ENCODE results near the gene VPS37B. TPM values are rescaled to one million over a fixed set of nuclear protein-coding genes. Genes with fewer than 3 reads are reported as not detected.

VPS37B gene
- total RNA-seq, 4 donors from 2014 or later: 46.6 to 126 (median 104) TPM

DNA sequence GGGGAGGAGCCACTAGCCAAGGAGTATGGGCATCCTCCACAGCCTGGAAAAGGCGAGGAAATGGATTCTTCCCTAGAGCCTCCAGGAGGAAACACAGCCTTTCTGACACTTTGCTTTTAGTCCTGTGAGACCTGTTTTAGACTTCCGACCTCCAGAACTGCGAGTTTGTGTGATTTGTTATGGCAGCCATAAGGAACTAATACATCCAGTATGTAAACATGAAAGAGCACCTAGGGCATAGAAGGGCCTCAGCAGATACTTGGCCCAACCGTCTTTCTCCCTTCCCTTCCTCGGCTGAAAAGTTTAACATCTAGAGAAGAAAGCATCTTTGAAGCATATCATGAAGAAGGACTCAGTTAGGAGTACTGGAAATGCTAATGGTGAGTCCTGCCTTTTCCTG is 57.1 kb downstream of the VPS37B start:
- TF ChIP-seq POLR2AphosphoS5 (IDR thresholded peaks at IDR 0.05) (no peak), POLR2A (IDR thresholded peaks at IDR 0.05) (no peak), CTCF (IDR thresholded peaks at IDR 0.05) (no peak), EP300 (IDR thresholded peaks at IDR 0.05; ENCODE audit: low read depth) (no peak)
- intact Hi-C loops (cut with DNase I; ENCODE audit: low total_unique reads): no loop called here
- Histone ChIP-seq H3K4me1 (peaks cover 0 to 52% (median 43%) of the 10 kb centered on the region in 4 donors), H3K27me3 (no peaks in the 10 kb centered on the region), H3K9me3 (no peaks in the 10 kb centered on the region), H3K36me3 (no peaks in the 10 kb centered on the region), H3K27ac (peak overlapping the region; percentile 88 to 94 (median 93)), H3K4me3 (no peak overlapping the region)
- no peak for DNase-seq
- in situ Hi-C loops (cut with MboI; ENCODE audit: low pct_ligation_motif_present in 1 of 4, low pct_unique_long_range_greater_than_20kb in 1 of 4, low sequenced_read_pairs in 3 of 4): no loop called here
- 57 to 90% methylated on average over 2 to 5 of the region's 5 CpGs for WGBS, 2 donors (ENCODE audit: low coverage in 1 of 2)

DNA sequence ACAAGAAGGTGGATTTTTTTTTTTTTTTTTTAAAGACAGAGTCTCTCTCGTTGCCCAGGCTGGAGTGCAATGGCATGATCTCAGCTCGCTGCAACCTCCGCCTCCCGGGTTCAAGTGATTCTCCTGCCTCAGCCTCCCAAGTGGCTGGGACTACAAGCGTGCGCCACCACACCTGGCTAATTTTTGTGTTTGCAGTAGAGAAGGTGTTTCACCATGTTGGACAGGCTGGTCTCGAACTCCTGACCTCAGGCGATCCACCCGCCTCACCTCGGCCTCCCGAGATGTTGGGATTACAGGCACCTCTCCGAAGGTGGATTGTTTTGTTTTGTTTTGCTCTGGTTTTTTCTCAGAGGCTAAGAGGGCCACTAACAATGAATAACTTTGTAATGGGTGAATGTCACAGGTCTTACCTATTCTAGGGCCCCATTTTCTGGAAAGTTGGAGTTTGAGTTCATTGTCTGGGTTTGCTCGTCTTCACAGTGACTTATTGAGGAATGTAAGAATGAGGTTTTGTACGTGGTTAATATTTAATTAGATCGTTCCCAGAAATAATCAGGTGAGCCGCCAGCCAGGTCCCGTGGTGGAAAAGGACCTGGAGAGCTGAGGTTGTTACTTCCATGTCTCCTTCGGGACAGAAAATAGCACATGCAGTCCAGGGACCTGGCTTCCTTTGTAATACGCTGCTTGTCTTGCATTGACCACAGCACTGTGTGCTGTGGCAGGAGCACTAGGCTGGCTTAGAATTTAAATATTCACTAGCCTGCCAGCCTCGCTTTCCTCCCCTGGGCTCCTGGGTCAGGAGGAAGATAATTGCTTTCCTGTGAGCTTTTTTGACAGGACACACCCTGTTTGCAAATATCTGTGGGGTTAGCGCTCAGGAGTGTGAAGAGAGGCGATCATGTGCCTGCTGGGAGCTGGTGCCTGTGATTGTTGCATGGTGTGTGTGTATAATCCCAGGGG is 58.3 kb downstream of the VPS37B start:
- Histone ChIP-seq H3K9me3 (no peaks in the 10 kb centered on the region), H3K27ac (peak overlapping the region; percentile 88 to 94 (median 93)), H3K36me3 (no peaks in the 10 kb centered on the region), H3K4me3 (peak overlapping the region in 1 of 4 donors; percentile 4), H3K27me3 (no peaks in the 10 kb centered on the region), H3K4me1 (peaks cover 0 to 52% (median 43%) of the 10 kb centered on the region in 4 donors)
- WGBS, 2 donors (ENCODE audit: low coverage in 1 of 2): 62 to 81% methylated on average over 12 to 22 of the region's 22 CpGs
- no peak for TF ChIP-seq CTCF (IDR thresholded peaks at IDR 0.05)
- peak; percentile 36 for TF ChIP-seq POLR2A (IDR thresholded peaks at IDR 0.05)
- no peak for TF ChIP-seq EP300 (IDR thresholded peaks at IDR 0.05; ENCODE audit: low read depth)
- no peak for TF ChIP-seq POLR2AphosphoS5 (IDR thresholded peaks at IDR 0.05)
- intact Hi-C loops (cut with DNase I; ENCODE audit: low total_unique reads) (no loop called here), in situ Hi-C loops (cut with MboI; ENCODE audit: low pct_ligation_motif_present in 1 of 4, low pct_unique_long_range_greater_than_20kb in 1 of 4, low sequenced_read_pairs in 3 of 4) (no loop called here)
- peak; percentile 35 for DNase-seq

DNA sequence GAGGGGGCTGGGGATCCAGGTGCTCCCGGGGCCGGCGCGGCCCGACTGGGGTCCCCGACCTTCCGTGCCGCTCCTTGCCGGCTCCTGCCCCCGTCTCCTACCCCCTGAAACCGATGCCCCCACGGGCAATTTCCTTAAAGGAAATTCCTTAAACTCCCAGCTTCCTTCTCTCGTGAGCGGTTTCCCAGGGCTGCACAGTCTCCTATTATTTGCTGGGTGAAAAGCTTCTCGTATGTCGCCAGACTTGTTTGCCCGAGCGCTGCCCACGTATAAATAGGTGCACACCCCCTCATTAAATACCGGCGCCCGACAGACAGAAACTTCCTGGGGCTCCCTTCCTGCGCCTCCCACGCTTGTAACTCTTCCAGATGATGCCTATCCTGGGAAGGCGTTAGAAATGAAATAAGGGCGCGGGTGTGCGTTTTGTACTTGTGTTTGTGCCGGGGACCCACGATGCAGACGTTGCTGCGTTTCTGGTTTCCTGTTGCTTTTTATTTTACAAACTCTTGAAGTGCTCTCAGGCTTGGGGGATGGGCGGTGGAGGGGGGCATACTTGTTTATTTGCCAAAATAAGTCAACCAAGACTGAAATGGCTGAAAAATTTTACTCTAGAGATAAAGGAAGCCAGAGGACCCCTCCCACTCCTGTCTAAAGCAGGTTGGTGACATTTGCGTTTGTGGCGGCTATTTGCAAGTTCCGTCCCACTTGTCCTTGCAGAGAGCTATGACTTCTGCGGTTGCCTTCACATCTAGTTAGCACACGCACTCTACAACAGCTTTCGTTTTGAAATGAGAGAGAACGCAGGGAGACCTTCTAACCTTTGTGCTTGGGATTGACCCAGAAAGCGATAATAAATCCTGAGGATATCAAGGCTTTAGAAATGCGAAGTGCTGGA is 59.6 kb downstream of the VPS37B start:
- Histone ChIP-seq H3K9me3 (no peaks in the 10 kb centered on the region), H3K36me3 (no peaks in the 10 kb centered on the region), H3K27ac (peak overlapping the region; percentile 88 to 94 (median 93)), H3K4me3 (peak overlapping the region; percentile 40 to 90 (median 84)), H3K27me3 (no peaks in the 10 kb centered on the region), H3K4me1 (peaks cover 0 to 52% (median 43%) of the 10 kb centered on the region in 4 donors)
- TF ChIP-seq EP300 (IDR thresholded peaks at IDR 0.05; ENCODE audit: low read depth) (no peak), POLR2A (IDR thresholded peaks at IDR 0.05) (peak; percentile 55), POLR2AphosphoS5 (IDR thresholded peaks at IDR 0.05) (peak; percentile 41 to 78 (median 66))
- in situ Hi-C loops (cut with MboI; ENCODE audit: low pct_ligation_motif_present in 1 of 4, low pct_unique_long_range_greater_than_20kb in 1 of 4, low sequenced_read_pairs in 3 of 4): no loop called here
- peak; percentile 72 for DNase-seq
- WGBS, 2 donors (ENCODE audit: low coverage in 1 of 2): 0 to 37% methylated on average over 2 to 41 of the region's 42 CpGs
- intact Hi-C loops (cut with DNase I; ENCODE audit: low total_unique reads): no loop called here

- Histone ChIP-seq H3K27ac (peak overlapping the region; percentile 88 to 94 (median 93)), H3K27me3 (no peaks in the 10 kb centered on the region), H3K4me1 (peaks cover 0 to 52% (median 43%) of the 10 kb centered on the region in 4 donors), H3K4me3 (peak overlapping the region; percentile 40 to 90 (median 84)), H3K36me3 (no peaks in the 10 kb centered on the region), H3K9me3 (no peaks in the 10 kb centered on the region)
- no CpG with 5 or more reads among the region's 43 CpGs for WGBS, 2 donors (ENCODE audit: low coverage in 1 of 2)
- TF ChIP-seq CTCF (IDR thresholded peaks at IDR 0.05): no peak
- intact Hi-C loops (cut with DNase I; ENCODE audit: low total_unique reads): loop anchor here (1.0 kb wide), 1 partner anchor 23 kb away; no protein-coding TSS in a partner anchor
- in situ Hi-C loops (cut with MboI; ENCODE audit: low pct_ligation_motif_present in 1 of 4, low pct_unique_long_range_greater_than_20kb in 1 of 4, low sequenced_read_pairs in 3 of 4): no loop called here
- peak; percentile 50 for DNase-seq
These were observed 60.2 kb downstream of the VPS37B start for GRCh38 chr12:122835750-122836026.

Measured in transverse colon (tissue), 4 donors.